ENCODE data around the gene RPP14. TPM values are rescaled to one million over a fixed set of nuclear protein-coding genes. Genes with fewer than 3 reads are reported as not detected.

The RPP14 gene
- total and polyA plus RNA-seq, 10 of the 15 experiments (the other 5 are each of a cell fraction or from before 2014, with no cell fraction given) = 9.1 to 21.2 (median 12.7) TPM

- no peak for TF ChIP-seq SMAD5 (IDR thresholded peaks at IDR 0.05; ENCODE audit: low read depth)
Observed at GRCh38 chr3:58358092-58358491, 52.0 kb downstream of the RPP14 start (continued).

- DNase-seq (ENCODE audit: low read depth, low spot score) = no peak
- Histone ChIP-seq H3K9me3 (replicated peaks; ENCODE audit: control insufficient read depth, insufficient read depth, low read length) (no peaks in the 10 kb centered on the region), H3K4me3 (no peak overlapping the region), H3K4me2 (ENCODE audit: control insufficient read depth, insufficient read depth) (no peak overlapping the region), H3K27ac (ENCODE audit: control insufficient read depth, insufficient read depth) (no peak overlapping the region), H3K27me3 (replicated peaks in 1 of 2; ENCODE audit: control insufficient read depth in 2 of 2, insufficient read depth in 2 of 2, low read length in 1 of 2) (no peaks in the 10 kb centered on the region), H3K36me3 (ENCODE audit: control insufficient read depth in 2 of 2, insufficient read depth in 2 of 2, low read length in 1 of 2) (no peaks in the 10 kb centered on the region), H3K79me2 (ENCODE audit: control insufficient read depth, insufficient read depth, low read length) (peaks cover 2% of the 10 kb centered on the region), H2AFZ (ENCODE audit: control insufficient read depth, low read depth, low read length) (no peak overlapping the region), H3K9ac (ENCODE audit: control insufficient read depth, insufficient read depth, low read length) (no peak overlapping the region), H4K20me1 (ENCODE audit: control insufficient read depth, insufficient read depth) (no peaks in the 10 kb centered on the region), H3K4me1 (ENCODE audit: control insufficient read depth, insufficient read depth, low read length) (peaks cover 27% of the 10 kb centered on the region)
- no peak for FAIRE-seq
- SMC1A ChIA-PET (ENCODE audit: uncharacterized antibody, unreplicated experiment) = interaction anchor here (1.4 kb wide), 1 partner anchor 30 kb away, joined by 4 read pairs; no protein-coding TSS in a partner anchor
- POLR2A ChIA-PET = no interaction called here
- 82% methylated on average over 4 of the region's 4 CpGs for WGBS (ENCODE audit: insufficient coverage, insufficient replicate concordance, low lambda C conversion rate, missing lambda C conversion rate)
- intact Hi-C loops (cut with micrococcal nuclease; ENCODE audit: unreplicated experiment) (no loop called here), in situ Hi-C loops (cut with MboI) (no loop called here)
- TF ChIP-seq, protein P1, sequence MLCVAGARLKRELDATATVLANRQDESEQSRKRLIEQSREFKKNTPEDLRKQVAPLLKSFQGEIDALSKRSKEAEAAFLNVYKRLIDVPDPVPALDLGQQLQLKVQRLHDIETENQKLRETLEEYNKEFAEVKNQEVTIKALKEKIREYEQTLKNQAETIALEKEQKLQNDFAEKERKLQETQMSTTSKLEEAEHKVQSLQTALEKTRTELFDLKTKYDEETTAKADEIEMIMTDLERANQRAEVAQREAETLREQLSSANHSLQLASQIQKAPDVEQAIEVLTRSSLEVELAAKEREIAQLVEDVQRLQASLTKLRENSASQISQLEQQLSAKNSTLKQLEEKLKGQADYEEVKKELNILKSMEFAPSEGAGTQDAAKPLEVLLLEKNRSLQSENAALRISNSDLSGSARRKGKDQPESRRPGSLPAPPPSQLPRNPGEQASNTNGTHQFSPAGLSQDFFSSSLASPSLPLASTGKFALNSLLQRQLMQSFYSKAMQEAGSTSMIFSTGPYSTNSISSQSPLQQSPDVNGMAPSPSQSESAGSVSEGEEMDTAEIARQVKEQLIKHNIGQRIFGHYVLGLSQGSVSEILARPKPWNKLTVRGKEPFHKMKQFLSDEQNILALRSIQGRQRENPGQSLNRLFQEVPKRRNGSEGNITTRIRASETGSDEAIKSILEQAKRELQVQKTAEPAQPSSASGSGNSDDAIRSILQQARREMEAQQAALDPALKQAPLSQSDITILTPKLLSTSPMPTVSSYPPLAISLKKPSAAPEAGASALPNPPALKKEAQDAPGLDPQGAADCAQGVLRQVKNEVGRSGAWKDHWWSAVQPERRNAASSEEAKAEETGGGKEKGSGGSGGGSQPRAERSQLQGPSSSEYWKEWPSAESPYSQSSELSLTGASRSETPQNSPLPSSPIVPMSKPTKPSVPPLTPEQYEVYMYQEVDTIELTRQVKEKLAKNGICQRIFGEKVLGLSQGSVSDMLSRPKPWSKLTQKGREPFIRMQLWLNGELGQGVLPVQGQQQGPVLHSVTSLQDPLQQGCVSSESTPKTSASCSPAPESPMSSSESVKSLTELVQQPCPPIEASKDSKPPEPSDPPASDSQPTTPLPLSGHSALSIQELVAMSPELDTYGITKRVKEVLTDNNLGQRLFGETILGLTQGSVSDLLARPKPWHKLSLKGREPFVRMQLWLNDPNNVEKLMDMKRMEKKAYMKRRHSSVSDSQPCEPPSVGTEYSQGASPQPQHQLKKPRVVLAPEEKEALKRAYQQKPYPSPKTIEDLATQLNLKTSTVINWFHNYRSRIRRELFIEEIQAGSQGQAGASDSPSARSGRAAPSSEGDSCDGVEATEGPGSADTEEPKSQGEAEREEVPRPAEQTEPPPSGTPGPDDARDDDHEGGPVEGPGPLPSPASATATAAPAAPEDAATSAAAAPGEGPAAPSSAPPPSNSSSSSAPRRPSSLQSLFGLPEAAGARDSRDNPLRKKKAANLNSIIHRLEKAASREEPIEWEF (IDR thresholded peaks at IDR 0.05; ENCODE audit: insufficient replicate concordance, low read depth, low read length) = no peak
- TF ChIP-seq HDAC2 (IDR thresholded peaks at IDR 0.05) (no peak), SUZ12 (IDR thresholded peaks at IDR 0.05; ENCODE audit: unreplicated experiment) (no peak), SMAD5 (IDR thresholded peaks at IDR 0.05; ENCODE audit: low read depth) (no peak), EZH2 (IDR thresholded peaks at IDR 0.05; ENCODE audit: borderline replicate concordance, control insufficient read depth, low read depth, low read length) (no peak), CEBPZ (IDR thresholded peaks at IDR 0.05; ENCODE audit: low read depth, low read length) (no peak), MTA2 (IDR thresholded peaks at IDR 0.05; ENCODE audit: low read depth) (no peak), SREBF2 (IDR thresholded peaks at IDR 0.05; ENCODE audit: low read length) (no peak), KDM1A (IDR thresholded peaks at IDR 0.05; ENCODE audit: borderline replicate concordance) (no peak)
- TF ChIP-seq, protein P2, sequence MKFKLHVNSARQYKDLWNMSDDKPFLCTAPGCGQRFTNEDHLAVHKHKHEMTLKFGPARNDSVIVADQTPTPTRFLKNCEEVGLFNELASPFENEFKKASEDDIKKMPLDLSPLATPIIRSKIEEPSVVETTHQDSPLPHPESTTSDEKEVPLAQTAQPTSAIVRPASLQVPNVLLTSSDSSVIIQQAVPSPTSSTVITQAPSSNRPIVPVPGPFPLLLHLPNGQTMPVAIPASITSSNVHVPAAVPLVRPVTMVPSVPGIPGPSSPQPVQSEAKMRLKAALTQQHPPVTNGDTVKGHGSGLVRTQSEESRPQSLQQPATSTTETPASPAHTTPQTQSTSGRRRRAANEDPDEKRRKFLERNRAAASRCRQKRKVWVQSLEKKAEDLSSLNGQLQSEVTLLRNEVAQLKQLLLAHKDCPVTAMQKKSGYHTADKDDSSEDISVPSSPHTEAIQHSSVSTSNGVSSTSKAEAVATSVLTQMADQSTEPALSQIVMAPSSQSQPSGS (IDR thresholded peaks at IDR 0.05; ENCODE audit: low read length) = no peak
- RAD21 ChIA-PET (ENCODE audit: unreplicated experiment) = interaction anchor here (1.9 kb wide), 1 partner anchor 8 kb away, joined by 7 read pairs; no protein-coding TSS in a partner anchor
- no TSS peak for BruUV-seq (replicated peaks)
- CTCF ChIA-PET = no interaction called here
- ATAC-seq = no peak
Observed at GRCh38 chr3:58358808-58359207, 52.8 kb downstream of the RPP14 start.

Data from GM12878 (cell line).